B cell (primary cell): ENCODE results near the gene AFTPH. TPM values are rescaled to one million over a fixed set of nuclear protein-coding genes. Genes with fewer than 3 reads are reported as not detected.

Experiments
- ATAC-seq: fragments of 200-7000 bp; cut with Tn5 transposase; one replicate; pipeline ENCODE4 v1.10.0; 2021; ENCODE audit warnings: low read depth, mild to moderate bottlenecking, moderate number of reproducible peaks, moderate library complexity
- CTCF ChIA-PET: fragments of 350-600 bp; sonication (Branson Sonifier 250); formaldehyde crosslinking; loops from one replicate; lab custom pipeline; 2021; ENCODE audit warnings: antibody characterized with exemption, inconsistent platforms; lab: Charles Lee
- POLR2A ChIA-PET: fragments of 350-600 bp; sonication (Branson Sonifier 250); formaldehyde crosslinking; loops from one replicate; lab custom pipeline; 2021; ENCODE audit warnings: antibody characterized with exemption; lab: Charles Lee
- DNase-seq: peaks from one replicate; pipeline ENCODE4 v3.0.0; 2013
- H2AFZ ChIP-seq: 2 replicates; pipeline ENCODE4 v1.6.1; 2012; ENCODE audit warnings: mild to moderate bottlenecking, low read depth, low read length; ENCODE audit not compliant: insufficient read depth, poor library complexity, severe bottlenecking
- H3K27ac ChIP-seq, 2 donors: 1 replicate in 1 of 2; 2 replicates in 1 of 2; pipeline ENCODE4 v1.5.1; 2012 to 2013; ENCODE audit warnings: low read length in 2 of 2, mild to moderate bottlenecking in 2 of 2, moderate library complexity in 1 of 2
- H3K27me3 ChIP-seq, 4 experiments: fragments of 200-600 bp in 1 of 4; sonication (generic) in 1 of 4; replicated peaks in 1 of 4; 1 replicate in 2 of 4; 2 replicates in 2 of 4; pipeline versions ENCODE4 v1.6.1 to v1.7.0; 2013 to 2016; ENCODE audit warnings: low read length in 3 of 4, mild to moderate bottlenecking in 2 of 4, mixed read lengths in 1 of 4, moderate library complexity in 1 of 4; ENCODE audit not compliant: insufficient read depth in 4 of 4, control insufficient read depth in 3 of 4; ENCODE audit errors: control extremely low read depth in 1 of 4
- H3K36me3 ChIP-seq, 2 experiments: replicated peaks in 1 of 2; 1 replicate in 1 of 2; 2 replicates in 1 of 2; pipeline versions ENCODE4 v1.6.1 to v1.7.1; 2013; ENCODE audit warnings: low read length in 1 of 2; ENCODE audit not compliant: insufficient read depth in 2 of 2, control insufficient read depth in 1 of 2; ENCODE audit errors: control extremely low read depth in 1 of 2, extremely low read depth in 1 of 2
- H3K4me1 ChIP-seq, 2 donors: fragments of 200-600 bp in 1 of 2; sonication (generic) in 1 of 2; 1 replicate in 1 of 2; 2 replicates in 1 of 2; pipeline versions ENCODE4 v1.5.1 to v1.6.1; 2013 to 2017; ENCODE audit warnings: low read length in 2 of 2; ENCODE audit not compliant: control insufficient read depth in 2 of 2, insufficient read depth in 2 of 2
- H3K4me2 ChIP-seq: replicated peaks from 2 replicates; pipeline ENCODE3; 2012; ENCODE audit warnings: mild to moderate bottlenecking, low read depth, low read length; ENCODE audit not compliant: poor library complexity, severe bottlenecking
- H3K4me3 ChIP-seq, 5 experiments: fragments of 200-600 bp in 1 of 5; sonication (generic) in 1 of 5; 1 replicate in 3 of 5; 2 replicates in 2 of 5; pipeline versions ENCODE4 v1.5.1 to v1.7.0; 2011 to 2016; ENCODE audit warnings: low read length in 4 of 5, mild to moderate bottlenecking in 4 of 5, low read depth in 2 of 5, control low read depth in 1 of 5, moderate library complexity in 1 of 5; ENCODE audit not compliant: insufficient read depth in 1 of 5; ENCODE audit errors: control extremely low read depth in 1 of 5, extremely low read depth in 1 of 5
- H3K79me2 ChIP-seq: fragments of 200-600 bp; sonication (generic); one replicate; pipeline ENCODE4 v1.6.0; 2016; ENCODE audit warnings: low read length; ENCODE audit not compliant: control insufficient read depth, insufficient read depth
- H3K9ac ChIP-seq: fragments of 200-600 bp; sonication (generic); 2 replicates; pipeline ENCODE4 v1.6.1; 2017; ENCODE audit warnings: mild to moderate bottlenecking, low read length, moderate library complexity
- H3K9me3 ChIP-seq, 3 donors: one replicate each; pipeline versions ENCODE4 v1.6.1 to v1.7.1; 2013; ENCODE audit warnings: low read length in 2 of 3; ENCODE audit not compliant: control insufficient read depth in 2 of 3, insufficient read depth in 1 of 3; ENCODE audit errors: control extremely low read depth in 1 of 3
- H4K20me1 ChIP-seq: 2 replicates; pipeline ENCODE4 v1.6.0; 2012; ENCODE audit warnings: mild to moderate bottlenecking, low read length; ENCODE audit not compliant: insufficient read depth, control insufficient read depth, poor library complexity, severe bottlenecking
- H3K27ac Mint-ChIP-seq: one replicate; pipeline ENCODE4 v1.8.0; 2021; ENCODE audit warnings: mixed read lengths
- H3K27me3 Mint-ChIP-seq: one replicate; pipeline ENCODE4 v1.8.0; 2021; ENCODE audit warnings: mixed read lengths
- H3K4me1 Mint-ChIP-seq: one replicate; pipeline ENCODE4 v1.8.0; 2021; ENCODE audit warnings: mixed read lengths
- H3K4me3 Mint-ChIP-seq: one replicate; pipeline ENCODE4 v1.8.0; 2021; ENCODE audit warnings: mixed read lengths
- H3K9me3 Mint-ChIP-seq: one replicate; pipeline ENCODE4 v1.8.0; 2022; ENCODE audit warnings: mixed read lengths; ENCODE audit not compliant: insufficient read depth
- CTCF ChIP-seq: fragments of 200-600 bp; IDR thresholded peaks from one replicate; pipeline ENCODE4 v1.8.0; 2022; ENCODE audit warnings: antibody characterized with exemption, mild to moderate bottlenecking
- EZH2 ChIP-seq: IDR thresholded peaks from 2 replicates; pipeline ENCODE4 v1.6.1; 2012; ENCODE audit warnings: borderline replicate concordance, low read depth, mild to moderate bottlenecking, moderate library complexity, low read length; ENCODE audit not compliant: insufficient read depth, poor library complexity, severe bottlenecking
- intact Hi-C: fragments of 100-400 bp; cut with micrococcal nuclease; formaldehyde crosslinking; loops from one replicate; pipeline ENCODE4 v1.10.0; 2022
- polyA plus RNA-seq: library from polyadenylated mRNA; depleted of rRNA; stranded (reverse); fragments of >200 nt; gene quantifications from 2 replicates; pipeline ENCODE4 v1.2.3, GENCODE V29; 2012
- total RNA-seq, 2 donors: library from RNA; stranded (reverse); fragments of 120-200 nt in 1 of 2; gene quantifications; 1 replicate in 1 of 2; 2 replicates in 1 of 2; pipeline versions ENCODE4 v1.2.3 to v1.2.4, GENCODE V29; 2013 to 2022

The AFTPH gene
- total and polyA plus RNA-seq, 2 donors (not counting 1 experiment from before 2014, with no cell fraction given): 45.4 to 94.1 TPM

- peaks cover 76% of the 10 kb centered on the region for H4K20me1 ChIP-seq
- Mint-ChIP-seq H3K9me3 (no peaks in the 10 kb centered on the region), H3K27ac (peak overlapping the region; percentile 51), H3K4me1 (peaks cover 62% of the 10 kb centered on the region), H3K27me3 (no peaks in the 10 kb centered on the region), H3K4me3 (peak overlapping the region; percentile 13)
- no peaks in the 10 kb centered on the region for H3K27me3 ChIP-seq
- TF ChIP-seq CTCF (no peak), EZH2 (no peak)
- intact Hi-C loops: no loop called here
- DNase-seq: no peak
- H3K79me2 ChIP-seq: peaks cover 98% of the 10 kb centered on the region
- ATAC-seq: no peak
- POLR2A ChIA-PET: no interaction called here
- H2AFZ ChIP-seq: no peak overlapping the region
- no peaks in the 10 kb centered on the region for H3K9me3 ChIP-seq
- CTCF ChIA-PET: interaction anchor here (0.8 to 1.7 kb wide), 4 partner anchors 8 to 201 kb away, joined by 3 to 13 read pairs (median 4); partner anchors contain the start of gene AFTPH
- no peak overlapping the region for H3K4me3 ChIP-seq
- H3K4me1 ChIP-seq: peaks cover 44 to 52% of the 10 kb centered on the region in 2 donors
- peaks cover 2 to 5% of the 10 kb centered on the region in 2 experiments for H3K36me3 ChIP-seq
- peak overlapping the region in 1 of 2 donors; percentile 72 for H3K27ac ChIP-seq
- no peak overlapping the region for H3K9ac ChIP-seq
- H3K4me2 ChIP-seq: no peak overlapping the region
Measured at GRCh38 chr2:64532030-64532429, 7.9 kb downstream of the AFTPH start.

GRCh38 chr2:64533882-64534281, 9.8 kb downstream of the AFTPH start:
- Histone ChIP-seq H3K79me2 (peaks cover 98% of the 10 kb centered on the region), H3K9ac (no peak overlapping the region), H4K20me1 (peaks cover 74% of the 10 kb centered on the region), H3K4me2 (peak overlapping the region; percentile 56), H3K9me3 (no peaks in the 10 kb centered on the region), H3K4me3 (no peak overlapping the region), H2AFZ (no peak overlapping the region), H3K36me3 (no peaks in the 10 kb centered on the region), H3K27me3 (no peaks in the 10 kb centered on the region), H3K27ac (no peak overlapping the region), H3K4me1 (peaks cover 27 to 41% of the 10 kb centered on the region in 2 donors)
- ATAC-seq (no peak), DNase-seq (no peak)
- H3K27me3 Mint-ChIP-seq: no peaks in the 10 kb centered on the region
- H3K27ac Mint-ChIP-seq: no peak overlapping the region
- H3K9me3 Mint-ChIP-seq: no peaks in the 10 kb centered on the region
- peaks cover 59% of the 10 kb centered on the region for H3K4me1 Mint-ChIP-seq
- peak overlapping the region; percentile 9 for H3K4me3 Mint-ChIP-seq
- intact Hi-C loops: loop anchor here (1.0 kb wide), 2 partner anchors 8 to 9 kb away; no protein-coding TSS in a partner anchor
- TF ChIP-seq EZH2 (no peak), CTCF (no peak)
- ChIA-PET CTCF (interaction anchor here (1.8 kb wide), 1 partner anchor 53 kb away, joined by 4 read pairs; no protein-coding TSS in a partner anchor), POLR2A (interaction anchor here (1.3 kb wide), 1 partner anchor 10 kb away, joined by 3 read pairs; the partner anchor contains the start of gene AFTPH)
